AG09309 (cell line): ENCODE results near the gene HPCA.
A peak's percentile ranks its signal among the peaks of the same experiment; 100 is the strongest.

ENCODE experiments used
- DNase-seq: peaks from one replicate; pipeline ENCODE4 v3.0.0-alpha.2; 2010; ENCODE audit warnings: low read depth
- H3K4me3 ChIP-seq: 2 replicates; pipeline ENCODE4 v1.5.1; 2011; ENCODE audit warnings: mild to moderate bottlenecking, low read depth, low read length, moderate library complexity; ENCODE audit not compliant: control insufficient read depth
- TF ChIP-seq, protein P1 (sequence below): IDR thresholded peaks from 2 replicates; pipeline ENCODE4 v1.5.1; 2011; ENCODE audit warnings: mild to moderate bottlenecking, low read depth, low read length, inconsistent platforms; ENCODE audit not compliant: insufficient read depth, control insufficient read depth; ENCODE audit errors: missing control alignments

Gene HPCA

DNA sequence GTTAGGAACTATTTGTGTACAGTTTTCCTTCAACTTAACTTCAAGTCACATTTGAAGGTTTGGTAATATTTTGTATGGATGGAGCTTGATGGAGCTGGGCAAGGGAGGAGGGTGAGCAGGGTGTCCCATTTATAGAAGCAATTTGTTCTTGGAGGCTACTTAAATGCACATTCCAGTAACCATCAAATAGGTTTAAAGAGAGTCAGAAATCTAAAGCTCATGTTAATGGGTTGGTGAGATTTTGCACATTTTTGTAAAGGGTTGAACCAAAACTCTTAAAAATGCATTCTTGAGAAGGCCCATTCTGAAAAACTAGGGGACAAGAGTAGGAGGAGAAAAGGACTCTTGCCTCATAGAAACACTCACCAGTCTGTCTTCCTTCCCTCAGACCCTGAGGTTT lies 25.7 kb upstream of the HPCA start:
- TF ChIP-seq, protein P1, sequence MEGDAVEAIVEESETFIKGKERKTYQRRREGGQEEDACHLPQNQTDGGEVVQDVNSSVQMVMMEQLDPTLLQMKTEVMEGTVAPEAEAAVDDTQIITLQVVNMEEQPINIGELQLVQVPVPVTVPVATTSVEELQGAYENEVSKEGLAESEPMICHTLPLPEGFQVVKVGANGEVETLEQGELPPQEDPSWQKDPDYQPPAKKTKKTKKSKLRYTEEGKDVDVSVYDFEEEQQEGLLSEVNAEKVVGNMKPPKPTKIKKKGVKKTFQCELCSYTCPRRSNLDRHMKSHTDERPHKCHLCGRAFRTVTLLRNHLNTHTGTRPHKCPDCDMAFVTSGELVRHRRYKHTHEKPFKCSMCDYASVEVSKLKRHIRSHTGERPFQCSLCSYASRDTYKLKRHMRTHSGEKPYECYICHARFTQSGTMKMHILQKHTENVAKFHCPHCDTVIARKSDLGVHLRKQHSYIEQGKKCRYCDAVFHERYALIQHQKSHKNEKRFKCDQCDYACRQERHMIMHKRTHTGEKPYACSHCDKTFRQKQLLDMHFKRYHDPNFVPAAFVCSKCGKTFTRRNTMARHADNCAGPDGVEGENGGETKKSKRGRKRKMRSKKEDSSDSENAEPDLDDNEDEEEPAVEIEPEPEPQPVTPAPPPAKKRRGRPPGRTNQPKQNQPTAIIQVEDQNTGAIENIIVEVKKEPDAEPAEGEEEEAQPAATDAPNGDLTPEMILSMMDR, result no peak
- no peak for DNase-seq
- H3K4me3 ChIP-seq, result no peak overlapping the region

DNA sequence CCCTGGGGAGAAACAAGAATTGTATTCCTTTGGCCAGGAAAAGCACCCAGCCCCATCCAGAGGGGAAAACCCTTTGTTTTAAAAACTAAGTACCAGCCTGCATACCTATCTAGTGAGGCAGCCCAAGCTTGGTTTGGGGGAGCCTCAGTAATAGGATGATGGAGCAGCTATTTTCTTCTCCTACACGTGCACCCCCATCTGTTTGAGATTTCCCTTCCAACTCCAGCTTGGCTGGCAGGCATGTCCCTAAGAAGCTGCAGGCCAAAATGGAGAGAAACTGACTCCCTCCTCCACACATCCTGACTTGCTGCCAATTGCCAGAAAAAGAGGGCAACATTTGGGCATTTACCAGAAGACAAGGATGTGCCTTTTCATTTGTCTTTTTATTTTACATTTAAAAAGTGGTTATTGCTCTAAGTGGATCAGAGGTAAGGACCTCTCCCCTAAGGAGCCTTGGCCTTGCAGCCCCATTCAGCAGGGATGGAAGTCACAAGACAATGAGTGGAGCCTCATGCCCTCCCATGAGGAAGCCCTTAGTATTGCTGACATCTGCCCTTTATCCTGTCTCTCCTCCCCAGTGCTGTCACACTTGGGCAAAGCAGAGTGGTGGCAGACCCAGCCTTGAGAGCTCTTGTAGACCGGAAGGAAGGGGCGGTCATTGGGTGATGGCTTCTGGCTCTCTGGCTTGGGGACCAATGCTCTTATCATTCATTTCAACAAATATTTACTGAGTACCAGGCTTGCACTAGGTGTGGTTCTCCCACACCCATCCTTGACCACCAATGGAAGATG lies 24.2 kb upstream of the HPCA start:
- H3K4me3 ChIP-seq, result no peak overlapping the region
- DNase-seq, result peak; percentile 3
- TF ChIP-seq, protein P1, result no peak

DNA sequence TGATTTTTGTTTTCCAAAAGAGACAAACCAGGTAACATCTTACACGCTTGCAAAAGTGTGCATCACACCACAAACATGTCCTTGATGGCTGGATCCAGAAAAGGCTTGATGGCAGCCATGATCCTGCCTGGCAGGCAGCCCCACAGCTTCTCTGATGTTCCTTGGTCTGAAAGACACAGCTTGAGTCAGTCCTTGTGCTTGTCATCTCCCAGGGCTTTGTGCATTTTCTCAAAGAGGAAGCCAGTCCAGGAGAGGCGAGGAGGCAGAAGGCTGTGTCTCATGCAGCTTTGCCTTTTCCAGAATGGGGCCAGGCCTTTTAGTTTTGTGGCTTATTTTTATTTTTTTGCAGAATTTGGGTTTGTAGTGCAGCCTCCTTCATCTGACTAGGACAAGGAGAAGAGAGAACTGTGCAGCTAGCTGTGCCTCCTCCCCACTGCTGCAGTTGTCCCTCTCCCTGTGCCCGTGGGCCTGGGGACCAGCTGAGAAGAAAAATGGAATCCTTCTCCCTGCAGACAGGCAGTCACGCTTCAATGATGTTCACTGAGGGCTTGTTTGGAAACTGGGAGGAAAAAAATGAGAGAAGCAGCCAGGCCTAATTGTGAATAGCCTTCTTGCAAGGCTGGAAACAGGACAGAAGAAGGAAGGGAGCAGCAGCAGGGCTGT lies 22.9 kb upstream of the HPCA start:
- DNase-seq, result no peak
- TF ChIP-seq, protein P1, result no peak
- no peak overlapping the region for H3K4me3 ChIP-seq

DNA sequence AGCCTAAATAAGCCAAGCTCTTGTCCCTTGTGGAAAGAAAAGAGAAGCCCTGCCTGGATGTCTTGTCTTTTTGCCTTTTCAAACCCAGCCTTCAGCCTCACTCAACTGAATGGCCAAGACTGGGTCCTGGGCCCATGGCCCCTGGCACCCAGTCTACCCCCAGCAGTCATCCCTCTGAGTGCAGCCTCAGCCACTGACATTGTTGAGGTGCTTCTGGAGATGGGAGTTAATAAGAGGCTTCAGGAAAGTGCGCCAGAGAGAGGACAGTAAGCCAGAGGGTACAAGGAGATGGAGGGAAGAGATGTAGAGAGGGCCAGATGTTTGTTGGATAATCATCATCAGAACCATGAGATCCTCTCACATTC lies 22.4 kb upstream of the HPCA start:
- no peak overlapping the region for H3K4me3 ChIP-seq
- TF ChIP-seq, protein P1, result no peak
- no peak for DNase-seq

DNA sequence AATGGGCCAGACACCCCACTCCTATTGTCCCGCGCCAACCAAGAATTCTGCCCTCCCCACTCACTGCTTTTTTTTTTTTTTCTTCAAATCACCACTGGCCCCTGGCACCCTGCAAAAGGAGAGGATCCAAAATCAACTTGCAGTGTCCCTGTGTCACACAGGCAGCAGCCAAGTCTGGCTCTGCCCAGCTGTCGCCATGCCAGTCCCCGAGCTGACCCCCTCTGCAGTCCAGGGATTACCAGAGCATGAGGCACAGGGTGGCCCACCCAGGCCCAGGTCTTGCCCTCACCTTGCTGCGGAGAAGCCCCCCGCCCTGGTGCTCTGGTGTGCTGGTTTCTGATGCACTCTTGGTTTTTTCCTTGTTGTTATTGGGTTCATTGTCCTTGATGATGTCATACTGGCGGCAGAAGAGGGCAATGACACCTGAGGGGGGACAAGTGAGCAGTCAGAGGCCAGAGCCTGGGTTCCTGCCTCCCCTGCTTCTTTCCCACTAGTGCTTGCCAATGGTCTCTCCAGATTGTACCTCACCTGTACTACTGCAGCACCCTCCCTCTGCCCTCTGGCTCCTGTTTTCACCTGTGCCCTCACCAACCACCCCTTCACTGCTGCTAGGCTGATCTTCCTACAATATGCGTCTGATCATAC lies 21.8 kb upstream of the HPCA start:
- no peak overlapping the region for H3K4me3 ChIP-seq
- TF ChIP-seq, protein P1, result no peak
- no peak for DNase-seq

DNA sequence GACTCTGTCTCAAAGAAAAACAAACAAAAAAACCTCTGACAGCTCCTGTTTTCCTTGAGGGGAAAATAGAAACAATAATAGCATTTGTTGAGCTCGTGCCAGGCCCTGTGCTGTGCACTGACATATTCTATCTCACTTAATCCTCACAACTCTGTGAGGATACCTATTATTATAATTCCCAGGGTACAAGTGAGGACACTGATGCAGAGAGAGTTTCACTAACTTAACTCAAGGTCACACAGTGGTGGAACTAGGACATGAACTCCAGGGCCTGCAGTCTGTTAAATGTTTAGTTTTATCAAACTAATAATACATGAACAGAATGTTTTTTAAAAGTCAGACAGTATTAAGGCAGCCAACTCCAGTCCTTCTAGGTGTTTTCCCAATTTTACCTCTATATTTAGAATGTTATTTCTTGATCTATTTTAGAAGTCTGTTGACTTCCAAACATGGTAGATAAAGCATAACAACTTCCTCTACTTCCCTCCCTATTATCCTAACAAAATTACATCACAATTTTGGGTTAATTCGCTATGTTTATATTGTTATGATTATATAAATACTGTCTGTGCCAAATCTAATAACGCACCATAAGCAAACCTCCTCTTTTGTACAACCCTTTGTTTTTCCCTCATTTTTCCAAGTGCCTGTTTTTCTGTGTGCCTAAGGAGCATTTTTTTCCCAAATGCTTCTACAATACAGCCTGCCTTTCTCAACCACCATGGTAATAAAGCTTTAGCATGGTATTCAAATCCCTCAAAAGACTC lies 20.5 kb upstream of the HPCA start:
- DNase-seq, result no peak
- TF ChIP-seq, protein P1, result no peak
- H3K4me3 ChIP-seq, result no peak overlapping the region
